Liver (tissue), 9 donors: ENCODE measurements around the gene SYCP2L. TPM values are rescaled to one million over a fixed set of nuclear protein-coding genes. Genes with fewer than 3 reads are reported as not detected.
"Not testable (repeated sequence)": the region's sequence is repeated elsewhere in the genome, so short reads cannot be mapped to it uniquely, and the experiment has no call there.

Experiments
- DNase-seq: peaks from one replicate; pipeline ENCODE4 v3.0.0-alpha.2; 2017; ENCODE audit warnings: low spot score
- H3K27ac ChIP-seq, 2 donors: one replicate each; pipeline ENCODE4 v1.7.0; 2013; ENCODE audit warnings: inconsistent platforms in 2 of 2, low read length in 2 of 2, control low read depth in 1 of 2, low read depth in 1 of 2, mild to moderate bottlenecking in 1 of 2
- H3K27me3 ChIP-seq, 4 donors: one replicate each; pipeline versions ENCODE4 v1.6.1 to v1.7.0; 2013; ENCODE audit warnings: low read length in 3 of 4, inconsistent platforms in 1 of 4, mild to moderate bottlenecking in 1 of 4, moderate library complexity in 1 of 4; ENCODE audit not compliant: control insufficient read depth in 4 of 4, insufficient read depth in 4 of 4
- H3K36me3 ChIP-seq, 4 donors: one replicate each; pipeline versions ENCODE4 v1.6.1 to v1.7.0; 2013; ENCODE audit warnings: low read length in 3 of 4, mild to moderate bottlenecking in 3 of 4, low read depth in 1 of 4, moderate library complexity in 1 of 4; ENCODE audit not compliant: control insufficient read depth in 4 of 4, insufficient read depth in 3 of 4
- H3K4me1 ChIP-seq, 4 donors: one replicate each; pipeline versions ENCODE4 v1.6.1 to v1.7.0; 2013; ENCODE audit warnings: low read length in 3 of 4, mild to moderate bottlenecking in 3 of 4, moderate library complexity in 1 of 4; ENCODE audit not compliant: control insufficient read depth in 4 of 4, insufficient read depth in 4 of 4
- H3K4me3 ChIP-seq, 3 donors: one replicate each; pipeline versions ENCODE4 v1.6.1 to v1.7.0; 2013; ENCODE audit warnings: low read length in 3 of 3, control low read depth in 1 of 3, low read depth in 1 of 3, mild to moderate bottlenecking in 1 of 3
- H3K9ac ChIP-seq, 2 donors: one replicate each; pipeline ENCODE4 v1.7.0; 2013; ENCODE audit warnings: low read length in 2 of 2, mild to moderate bottlenecking in 2 of 2, moderate library complexity in 2 of 2, control low read depth in 1 of 2, low read depth in 1 of 2
- H3K9me3 ChIP-seq, 4 donors: one replicate each; pipeline versions ENCODE4 v1.6.1 to v1.7.0; 2013; ENCODE audit warnings: low read length in 3 of 4; ENCODE audit not compliant: control insufficient read depth in 4 of 4
- EGR1 ChIP-seq, 2 donors: IDR thresholded peaks; 2 replicates each; pipeline ENCODE4 v1.6.1; 2016 to 2018; ENCODE audit warnings: antibody characterized with exemption in 2 of 2, low read depth in 2 of 2
- FOXA1 ChIP-seq: IDR thresholded peaks from 2 replicates; pipeline ENCODE4 v1.6.1; 2016; ENCODE audit warnings: antibody characterized with exemption
- FOXA2 ChIP-seq: IDR thresholded peaks from 2 replicates; pipeline ENCODE4 v1.6.1; 2016; ENCODE audit warnings: antibody characterized with exemption
- GABPA ChIP-seq, 2 donors: IDR thresholded peaks in 1 of 2; conservative IDR thresholded peaks in 1 of 2; 2 replicates each; pipeline ENCODE4 v1.6.1; 2016; ENCODE audit warnings: antibody characterized with exemption in 2 of 2, mild to moderate bottlenecking in 1 of 2, moderate library complexity in 1 of 2
- HNF4A ChIP-seq, 2 donors: conservative IDR thresholded peaks; 2 replicates each; pipeline ENCODE4 v1.6.1; 2016; ENCODE audit warnings: antibody characterized with exemption in 2 of 2, mild to moderate bottlenecking in 2 of 2
- HNF4G ChIP-seq: IDR thresholded peaks from 2 replicates; pipeline ENCODE4 v1.6.1; 2016; ENCODE audit warnings: antibody characterized with exemption
- JUND ChIP-seq, 2 donors: IDR thresholded peaks; 2 replicates each; pipeline ENCODE4 v1.6.1; 2016; ENCODE audit warnings: antibody characterized with exemption in 2 of 2
- MAX ChIP-seq: IDR thresholded peaks from 2 replicates; pipeline ENCODE4 v1.6.1; 2016; ENCODE audit warnings: antibody characterized with exemption
- NR2F2 ChIP-seq: IDR thresholded peaks from 2 replicates; pipeline ENCODE4 v1.6.1; 2016; ENCODE audit warnings: antibody characterized with exemption
- RAD21 ChIP-seq, 2 donors: IDR thresholded peaks; 2 replicates each; pipeline ENCODE4 v1.6.1; 2016; ENCODE audit warnings: antibody characterized with exemption in 2 of 2, mild to moderate bottlenecking in 2 of 2
- RXRA ChIP-seq, 2 donors: IDR thresholded peaks; 2 replicates each; pipeline ENCODE4 v1.6.1; 2017 to 2018; ENCODE audit warnings: antibody characterized with exemption in 2 of 2, mild to moderate bottlenecking in 1 of 2
- SP1 ChIP-seq: IDR thresholded peaks from 2 replicates; pipeline ENCODE4 v1.6.1; 2018; ENCODE audit warnings: antibody characterized with exemption, mild to moderate bottlenecking
- TAF1 ChIP-seq: conservative IDR thresholded peaks from 2 replicates; pipeline ENCODE4 v1.6.1; 2016; ENCODE audit warnings: antibody characterized with exemption, mild to moderate bottlenecking
- YY1 ChIP-seq: IDR thresholded peaks from 2 replicates; pipeline ENCODE4 v1.6.1; 2016; ENCODE audit warnings: antibody characterized with exemption, mild to moderate bottlenecking
- WGBS: extraction: QIAGEN DNeasy Blood & Tissue Kit; methylation state at CpG from one replicate; pipeline ENCODE4 v1.1.7; 2013; 5-methylcytosine and 5-hydroxymethylcytosine counted together
- polyA plus RNA-seq, 2 donors: library from polyadenylated mRNA; stranded (reverse) in 1 of 2; unstranded in 1 of 2; fragments of 200-250 nt in 1 of 2; fragments of >200 nt in 1 of 2; fragmentation: Nextera tagmentation in 1 of 2; extraction: Ambion mirVana in 1 of 2; gene quantifications; one replicate each; pipeline versions ENCODE4 v1.2.1 to v1.2.3, GENCODE V29; 2013 to 2015
- total RNA-seq, 2 donors: library from RNA; depleted of rRNA; stranded (reverse); fragments of >200 nt; gene quantifications; one replicate each; pipeline ENCODE4 v1.2.3, GENCODE V29; 2014
- TF ChIP-seq, protein P1 (sequence below): IDR thresholded peaks from 2 replicates; pipeline ENCODE4 v1.6.1; 2016; ENCODE audit warnings: antibody characterized with exemption
- TF ChIP-seq, protein P2 (sequence below): fragments of 150-350 bp; IDR thresholded peaks from 2 replicates; pipeline ENCODE4 v1.5.1; 2017; ENCODE audit warnings: improper control_type of control experiment, low read depth, low read length; ENCODE audit not compliant: missing input control
- TF ChIP-seq, protein P3 (sequence below): IDR thresholded peaks from 2 replicates; pipeline ENCODE4 v1.6.1; 2016; ENCODE audit warnings: antibody characterized with exemption
- donor health status: healthy.
- donor health status: healthy.
- donor health status: healthy.
- donor health status: healthy.
- donor health status: healthy.

The SYCP2L gene
- total and polyA plus RNA-seq, 4 donors = 0.28 to 0.33 TPM; not detected in 2

GRCh38 chr6:10919520-10919919, 32.7 kb downstream of the SYCP2L start:
- not testable (repeated sequence) for H3K27ac ChIP-seq, H3K4me3 ChIP-seq, H3K9ac ChIP-seq, H3K27me3 ChIP-seq, H3K4me1 ChIP-seq, DNase-seq, H3K9me3 ChIP-seq, H3K36me3 ChIP-seq
- WGBS = 94% methylated on average over 3 of the region's 3 CpGs

- H3K4me3 ChIP-seq = no peak overlapping the region
- no peak overlapping the region for H3K9ac ChIP-seq
- TF ChIP-seq, protein P1, sequence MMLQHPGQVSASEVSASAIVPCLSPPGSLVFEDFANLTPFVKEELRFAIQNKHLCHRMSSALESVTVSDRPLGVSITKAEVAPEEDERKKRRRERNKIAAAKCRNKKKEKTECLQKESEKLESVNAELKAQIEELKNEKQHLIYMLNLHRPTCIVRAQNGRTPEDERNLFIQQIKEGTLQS = no peak
- peaks cover 0 to 5% (median 0%) of the 10 kb centered on the region in 4 donors for H3K27me3 ChIP-seq
- no peaks in the 10 kb centered on the region for H3K4me1 ChIP-seq
- no peaks in the 10 kb centered on the region for H3K9me3 ChIP-seq
- DNase-seq = no peak
- 68% methylated on average over 1 of the region's 1 CpG for WGBS
- H3K36me3 ChIP-seq = no peaks in the 10 kb centered on the region
- H3K27ac ChIP-seq = no peak overlapping the region
Observed at GRCh38 chr6:10933126-10933525, 46.3 kb downstream of the SYCP2L start.

- no peak for DNase-seq
- WGBS = 93% methylated on average over 2 of the region's 2 CpGs
- no peaks in the 10 kb centered on the region for H3K4me1 ChIP-seq
- H3K9ac ChIP-seq = no peak overlapping the region
- no peak for TF ChIP-seq HNF4G
- TF ChIP-seq GABPA (IDR thresholded peaks at IDR 0.05 in 1 of 2, conservative IDR thresholded peaks at IDR 0.05 in 1 of 2) = no peak
- TF ChIP-seq, protein P1 = no peak
- no peak for TF ChIP-seq SP1
- no peak for TF ChIP-seq TAF1
- TF ChIP-seq YY1 = no peak
- TF ChIP-seq, protein P2, sequence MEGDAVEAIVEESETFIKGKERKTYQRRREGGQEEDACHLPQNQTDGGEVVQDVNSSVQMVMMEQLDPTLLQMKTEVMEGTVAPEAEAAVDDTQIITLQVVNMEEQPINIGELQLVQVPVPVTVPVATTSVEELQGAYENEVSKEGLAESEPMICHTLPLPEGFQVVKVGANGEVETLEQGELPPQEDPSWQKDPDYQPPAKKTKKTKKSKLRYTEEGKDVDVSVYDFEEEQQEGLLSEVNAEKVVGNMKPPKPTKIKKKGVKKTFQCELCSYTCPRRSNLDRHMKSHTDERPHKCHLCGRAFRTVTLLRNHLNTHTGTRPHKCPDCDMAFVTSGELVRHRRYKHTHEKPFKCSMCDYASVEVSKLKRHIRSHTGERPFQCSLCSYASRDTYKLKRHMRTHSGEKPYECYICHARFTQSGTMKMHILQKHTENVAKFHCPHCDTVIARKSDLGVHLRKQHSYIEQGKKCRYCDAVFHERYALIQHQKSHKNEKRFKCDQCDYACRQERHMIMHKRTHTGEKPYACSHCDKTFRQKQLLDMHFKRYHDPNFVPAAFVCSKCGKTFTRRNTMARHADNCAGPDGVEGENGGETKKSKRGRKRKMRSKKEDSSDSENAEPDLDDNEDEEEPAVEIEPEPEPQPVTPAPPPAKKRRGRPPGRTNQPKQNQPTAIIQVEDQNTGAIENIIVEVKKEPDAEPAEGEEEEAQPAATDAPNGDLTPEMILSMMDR = no peak
- no peak for TF ChIP-seq MAX
- no peak for TF ChIP-seq HNF4A (conservative IDR thresholded peaks at IDR 0.05)
- TF ChIP-seq, protein P3, sequence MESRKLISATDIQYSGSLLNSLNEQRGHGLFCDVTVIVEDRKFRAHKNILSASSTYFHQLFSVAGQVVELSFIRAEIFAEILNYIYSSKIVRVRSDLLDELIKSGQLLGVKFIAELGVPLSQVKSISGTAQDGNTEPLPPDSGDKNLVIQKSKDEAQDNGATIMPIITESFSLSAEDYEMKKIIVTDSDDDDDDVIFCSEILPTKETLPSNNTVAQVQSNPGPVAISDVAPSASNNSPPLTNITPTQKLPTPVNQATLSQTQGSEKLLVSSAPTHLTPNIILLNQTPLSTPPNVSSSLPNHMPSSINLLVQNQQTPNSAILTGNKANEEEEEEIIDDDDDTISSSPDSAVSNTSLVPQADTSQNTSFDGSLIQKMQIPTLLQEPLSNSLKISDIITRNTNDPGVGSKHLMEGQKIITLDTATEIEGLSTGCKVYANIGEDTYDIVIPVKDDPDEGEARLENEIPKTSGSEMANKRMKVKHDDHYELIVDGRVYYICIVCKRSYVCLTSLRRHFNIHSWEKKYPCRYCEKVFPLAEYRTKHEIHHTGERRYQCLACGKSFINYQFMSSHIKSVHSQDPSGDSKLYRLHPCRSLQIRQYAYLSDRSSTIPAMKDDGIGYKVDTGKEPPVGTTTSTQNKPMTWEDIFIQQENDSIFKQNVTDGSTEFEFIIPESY = no peak
- no peak for TF ChIP-seq FOXA2
- no peak for TF ChIP-seq FOXA1
- TF ChIP-seq RAD21 (IDR thresholded peaks at IDR 0.05) = no peak
- TF ChIP-seq RXRA (IDR thresholded peaks at IDR 0.05) = no peak
- no peak for TF ChIP-seq JUND (IDR thresholded peaks at IDR 0.05)
- no peak for TF ChIP-seq NR2F2
- no peak for TF ChIP-seq EGR1 (IDR thresholded peaks at IDR 0.05; ENCODE audit: low read depth in 2 of 2)
- no peaks in the 10 kb centered on the region for H3K9me3 ChIP-seq
- H3K27me3 ChIP-seq = no peaks in the 10 kb centered on the region
- no peak overlapping the region for H3K4me3 ChIP-seq
- H3K36me3 ChIP-seq = no peaks in the 10 kb centered on the region
- H3K27ac ChIP-seq = no peak overlapping the region
Observed at GRCh38 chr6:10939840-10940239, 53.0 kb downstream of the SYCP2L start.
